Activated CD4-positive, alpha-beta T cell treated with anti-CD3 and anti-CD28 coated beads for 24 hours (primary cell): ENCODE measurements around the gene ANKS6.
A peak's percentile ranks its signal among the peaks of the same experiment; 100 is the strongest.

Experiments
- DNase-seq, 2 donors: peaks; one replicate each; pipeline ENCODE4 v3.0.0-alpha.2; 2020; ENCODE audit warnings: low read depth in 2 of 2

The ANKS6 gene

GRCh38 chr9:98791608-98792490 is 4.5 kb downstream of the ANKS6 start:
- DNase-seq: no peak

GRCh38 chr9:98790842-98791607 is 5.3 kb downstream of the ANKS6 start:
- peak in 1 of 2 donors; percentile 46 for DNase-seq

GRCh38 chr9:98790134-98790841 is 6.1 kb downstream of the ANKS6 start:
- no peak for DNase-seq

GRCh38 chr9:98789483-98790133 is 6.7 kb downstream of the ANKS6 start:
- DNase-seq: no peak

- no peak for DNase-seq
These were observed 8.5 kb downstream of the ANKS6 start for GRCh38 chr9:98787766-98788335.

- DNase-seq: no peak
These were observed 9.4 kb downstream of the ANKS6 start for GRCh38 chr9:98786750-98787510.

GRCh38 chr9:98784831-98785806 is 11.2 kb downstream of the ANKS6 start:
- no peak for DNase-seq

- no peak for DNase-seq
These were observed 12.7 kb downstream of the ANKS6 start for GRCh38 chr9:98783518-98784226.

- no peak for DNase-seq
These were observed 14.6 kb downstream of the ANKS6 start for GRCh38 chr9:98781588-98782383.

GRCh38 chr9:98780059-98780749 is 16.2 kb downstream of the ANKS6 start:
- no peak for DNase-seq

GRCh38 chr9:98778711-98779530 is 17.4 kb downstream of the ANKS6 start:
- DNase-seq: no peak

- DNase-seq: no peak
These were observed 18.1 kb downstream of the ANKS6 start for GRCh38 chr9:98778251-98778650.

GRCh38 chr9:98777618-98778017 is 18.7 kb downstream of the ANKS6 start:
- no peak for DNase-seq

GRCh38 chr9:98775831-98776441 is 20.4 kb downstream of the ANKS6 start:
- peak in 1 of 2 donors; percentile 20 for DNase-seq

- no peak for DNase-seq
These were observed 21.6 kb downstream of the ANKS6 start for GRCh38 chr9:98774746-98775145.

- no peak for DNase-seq
These were observed 22.6 kb downstream of the ANKS6 start for GRCh38 chr9:98773721-98774120.
